Esophagus squamous epithelium (tissue), 5 donors: ENCODE results near the gene CCDC85C. TPM values are rescaled to one million over a fixed set of nuclear protein-coding genes. Genes with fewer than 3 reads are reported as not detected.

Source experiments
- DNase-seq: peaks from one replicate; lab custom pipeline; 2025; lab: John Stamatoyannopoulos, UW
- H3K27ac ChIP-seq, 4 donors: fragments of 200-600 bp; sonication (generic); one replicate each; pipeline ENCODE4 v1.5.1; 2016 to 2019; ENCODE audit warnings: mild to moderate bottlenecking in 1 of 4
- H3K27me3 ChIP-seq, 4 donors: fragments of 200-600 bp; sonication (generic); 1 replicate in 3 of 4; 2 replicates in 1 of 4; pipeline versions ENCODE4 v1.5.1 to v1.6.0; 2017 to 2021; ENCODE audit warnings: antibody characterized with exemption in 1 of 4
- H3K36me3 ChIP-seq, 3 donors: fragments of 200-600 bp; sonication (generic); one replicate each; pipeline ENCODE4 v1.5.1; 2016 to 2019
- H3K4me1 ChIP-seq, 3 donors: fragments of 200-600 bp; sonication (generic); one replicate each; pipeline ENCODE4 v1.5.1; 2017 to 2019
- H3K4me3 ChIP-seq, 4 donors: fragments of 200-600 bp; sonication (generic); 1 replicate in 3 of 4; 2 replicates in 1 of 4; pipeline ENCODE4 v1.5.1; 2016 to 2019; ENCODE audit warnings: mild to moderate bottlenecking in 2 of 4, moderate library complexity in 1 of 4
- H3K9me3 ChIP-seq, 3 donors: fragments of 200-600 bp; sonication (generic); one replicate each; pipeline ENCODE4 v1.5.1; 2016 to 2019
- CTCF ChIP-seq, 6 experiments: fragments of 450-650 bp in 4 of 6; fragments of 200-600 bp in 2 of 6; sonication (generic) in 2 of 6; IDR thresholded peaks; one replicate each; pipeline ENCODE4 v1.5.1; 2016 to 2019; ENCODE audit warnings: antibody characterized with exemption in 6 of 6, mild to moderate bottlenecking in 4 of 6, moderate library complexity in 4 of 6
- POLR2A ChIP-seq, 4 donors: fragments of 450-650 bp; IDR thresholded peaks; one replicate each; pipeline ENCODE4 v1.6.1; 2017; ENCODE audit warnings: antibody characterized with exemption in 4 of 4, mild to moderate bottlenecking in 4 of 4, moderate library complexity in 3 of 4
- WGBS, 2 donors: methylation state at CpG; one replicate each; pipeline ENCODE4 v1.1.5; 2018; 5-methylcytosine and 5-hydroxymethylcytosine counted together
- intact Hi-C: fragments of 100-400 bp; cut with DNase I; formaldehyde crosslinking; loops from one replicate; pipeline ENCODE4 v1.15.0; 2022
- total RNA-seq, 4 donors: library from RNA; depleted of rRNA; stranded (reverse); fragments of >200 nt; gene quantifications; one replicate each; pipeline ENCODE4 v1.1.0, GENCODE V29; 2016
- donor health status: DM: yes; HTN: yes; CAD: no.

The CCDC85C gene
- total RNA-seq, 4 donors from 2014 or later = 23.4 to 52.0 (median 27.1) TPM

DNA sequence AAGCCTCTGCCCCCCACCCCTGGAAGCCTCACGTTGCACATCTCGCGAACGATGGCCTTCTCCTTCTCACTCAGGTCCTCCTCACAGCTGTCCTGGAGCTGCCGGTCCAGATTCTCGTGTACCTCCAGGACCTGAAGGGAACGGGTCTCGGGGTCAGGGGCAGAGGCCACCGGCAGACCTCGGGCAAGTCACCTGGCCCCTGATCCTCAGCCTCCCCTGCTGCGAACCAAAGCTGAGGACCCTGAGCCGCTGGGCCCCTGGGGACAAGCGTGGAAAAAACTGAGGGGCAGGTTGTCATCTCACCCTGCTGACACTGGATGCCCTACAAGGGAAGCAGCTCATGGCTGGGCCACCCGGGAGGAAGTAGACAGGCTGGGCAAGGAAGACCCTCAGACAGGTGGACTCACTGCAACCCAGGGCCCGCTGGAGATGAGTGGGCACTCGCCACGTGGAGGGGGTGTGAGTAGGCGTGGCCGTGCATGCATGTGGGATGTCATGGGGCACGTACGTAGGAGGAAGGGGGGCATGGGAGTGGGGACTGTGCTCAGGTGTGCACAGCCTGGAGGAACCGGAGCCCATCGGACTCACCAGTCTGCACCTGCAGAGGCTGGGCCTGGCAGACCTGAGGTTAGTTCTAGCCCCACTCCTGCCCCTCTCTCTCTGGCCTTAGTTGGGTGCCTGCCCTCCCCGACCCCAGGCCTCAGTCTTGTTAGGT is 87.7 kb downstream of the CCDC85C start:
- TF ChIP-seq CTCF (IDR thresholded peaks at IDR 0.05) = no peak
- TF ChIP-seq POLR2A (IDR thresholded peaks at IDR 0.05) = no peak
- Histone ChIP-seq H3K27ac (no peak overlapping the region), H3K36me3 (peaks cover 0 to 69% (median 4%) of the 10 kb centered on the region in 3 donors), H3K4me1 (peaks cover 0 to 18% (median 4%) of the 10 kb centered on the region in 3 donors), H3K27me3 (no peaks in the 10 kb centered on the region), H3K4me3 (no peak overlapping the region), H3K9me3 (no peaks in the 10 kb centered on the region)
- WGBS, 2 donors = 26 to 58% methylated on average over 9 to 14 of the region's 24 CpGs
- intact Hi-C loops = no loop called here
- DNase-seq = no peak

DNA sequence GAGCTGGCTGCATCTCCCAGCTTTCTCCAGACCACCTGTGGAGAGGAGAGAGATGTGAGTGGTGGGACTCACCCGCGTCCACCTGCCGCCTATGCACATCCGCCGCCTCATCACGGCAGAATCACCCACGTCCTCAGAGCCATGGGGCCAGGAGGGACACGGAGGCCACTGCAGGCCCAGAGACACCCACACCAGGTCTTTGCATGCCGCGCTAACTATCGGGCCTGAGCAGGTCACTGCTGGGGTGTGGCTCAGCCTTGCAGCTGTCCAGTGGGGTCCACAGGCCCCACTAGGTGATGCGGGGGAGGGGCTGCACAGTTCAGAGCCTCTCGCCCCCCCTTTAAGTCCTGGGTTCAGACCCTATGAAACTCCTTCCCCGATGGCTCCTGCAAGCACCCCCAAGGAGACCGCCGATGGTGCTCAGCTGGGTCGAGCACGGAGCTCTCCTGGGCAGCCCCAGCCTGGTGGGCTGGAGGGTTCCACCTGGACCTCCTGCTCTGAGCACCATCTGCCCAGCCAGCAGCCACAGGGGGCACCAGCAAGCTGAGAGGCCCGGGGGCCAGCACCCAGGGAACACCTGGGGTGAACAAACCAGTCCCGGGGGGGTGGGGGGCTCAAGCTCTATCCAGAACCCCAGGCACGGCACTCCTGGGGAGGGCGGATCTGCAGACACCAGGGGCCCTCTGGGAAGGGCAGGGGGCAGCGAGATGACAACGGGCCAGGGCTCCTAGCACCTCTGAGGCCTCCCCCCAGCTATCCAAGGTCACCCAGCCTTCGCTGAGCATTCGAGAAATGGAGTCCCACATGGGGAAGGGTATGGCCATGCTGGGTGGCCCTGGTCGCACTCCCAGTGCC is 88.5 kb downstream of the CCDC85C start:
- no peak for TF ChIP-seq POLR2A (IDR thresholded peaks at IDR 0.05)
- no peak for TF ChIP-seq CTCF (IDR thresholded peaks at IDR 0.05)
- no peaks in the 10 kb centered on the region for H3K27me3 ChIP-seq
- no peak overlapping the region for H3K4me3 ChIP-seq
- H3K9me3 ChIP-seq = no peaks in the 10 kb centered on the region
- H3K4me1 ChIP-seq = peaks cover 0 to 21% (median 4%) of the 10 kb centered on the region in 3 donors
- intact Hi-C loops = no loop called here
- WGBS, 2 donors = 75% methylated on average over 6 of the region's 27 CpGs; no CpG with 5 or more reads in 1 of the 2 donors
- no peak for DNase-seq
- H3K36me3 ChIP-seq = peaks cover 0 to 69% (median 10%) of the 10 kb centered on the region in 3 donors
- H3K27ac ChIP-seq = no peak overlapping the region

- Histone ChIP-seq H3K27me3 (no peaks in the 10 kb centered on the region), H3K4me3 (no peak overlapping the region), H3K27ac (no peak overlapping the region), H3K36me3 (peaks cover 0 to 69% (median 10%) of the 10 kb centered on the region in 3 donors), H3K4me1 (peaks cover 0 to 21% (median 4%) of the 10 kb centered on the region in 3 donors), H3K9me3 (no peaks in the 10 kb centered on the region)
- intact Hi-C loops = no loop called here
- no peak for TF ChIP-seq CTCF (IDR thresholded peaks at IDR 0.05)
- TF ChIP-seq POLR2A (IDR thresholded peaks at IDR 0.05) = no peak
- WGBS, 2 donors = 76 to 85% methylated on average over 3 to 4 of the region's 20 CpGs
- DNase-seq = no peak
Observed at GRCh38 chr14:99514552-99515300, 89.3 kb downstream of the CCDC85C start.

- Histone ChIP-seq H3K36me3 (peaks cover 4 to 73% (median 15%) of the 10 kb centered on the region in 3 donors), H3K27me3 (no peaks in the 10 kb centered on the region), H3K4me1 (peaks cover 0 to 21% (median 4%) of the 10 kb centered on the region in 3 donors), H3K4me3 (no peak overlapping the region), H3K27ac (no peak overlapping the region), H3K9me3 (no peaks in the 10 kb centered on the region)
- intact Hi-C loops = no loop called here
- TF ChIP-seq POLR2A (IDR thresholded peaks at IDR 0.05) (no peak), CTCF (IDR thresholded peaks at IDR 0.05) (no peak)
- DNase-seq = no peak
- WGBS, 2 donors = 80% methylated on average over 1 of the region's 13 CpGs; no CpG with 5 or more reads in 1 of the 2 donors
Observed at GRCh38 chr14:99513946-99514551, 90.0 kb downstream of the CCDC85C start.
